RPMI8226 (cell line): ENCODE data around the gene MS4A18.

ENCODE experiments used
- DNase-seq: peaks from one replicate; pipeline ENCODE4 v3.0.0-alpha.2; 2015

The MS4A18 gene

GRCh38 chr11:60768202-60768601, 43.7 kb downstream of the MS4A18 start:
- DNase-seq: no peak

GRCh38 chr11:60769273-60769672, 44.8 kb downstream of the MS4A18 start:
- no peak for DNase-seq

- DNase-seq: no peak
Measured at GRCh38 chr11:60769811-60770210, 45.3 kb downstream of the MS4A18 start.

- DNase-seq: no peak
Measured at GRCh38 chr11:60771146-60771545, 46.6 kb downstream of the MS4A18 start.

GRCh38 chr11:60771879-60772525, 47.5 kb downstream of the MS4A18 start:
- DNase-seq: no peak

- DNase-seq: no peak
Measured at GRCh38 chr11:60772666-60773065, 48.1 kb downstream of the MS4A18 start.

- no peak for DNase-seq
Measured at GRCh38 chr11:60774726-60775125, 50.2 kb downstream of the MS4A18 start.

GRCh38 chr11:60775420-60775961, 51.0 kb downstream of the MS4A18 start:
- peak; percentile 92 for DNase-seq

- DNase-seq: no peak
Measured at GRCh38 chr11:60776167-60776566, 51.6 kb downstream of the MS4A18 start.

- no peak for DNase-seq
Measured at GRCh38 chr11:60777106-60777505, 52.6 kb downstream of the MS4A18 start.

GRCh38 chr11:60777572-60777971, 53.1 kb downstream of the MS4A18 start:
- DNase-seq: no peak

- no peak for DNase-seq
Measured at GRCh38 chr11:60780065-60780464, 55.5 kb downstream of the MS4A18 start.

- DNase-seq: no peak
Measured at GRCh38 chr11:60780774-60781173, 56.3 kb downstream of the MS4A18 start.

- DNase-seq: no peak
Measured at GRCh38 chr11:60781286-60781980, 56.9 kb downstream of the MS4A18 start.

GRCh38 chr11:60781981-60782316, 57.4 kb downstream of the MS4A18 start:
- DNase-seq: no peak

- DNase-seq: no peak
Measured at GRCh38 chr11:60782393-60783140, 58.0 kb downstream of the MS4A18 start.

- no peak for DNase-seq
Measured at GRCh38 chr11:60783141-60783484, 58.6 kb downstream of the MS4A18 start.

- no peak for DNase-seq
Measured at GRCh38 chr11:60783911-60784310, 59.4 kb downstream of the MS4A18 start.

GRCh38 chr11:60785136-60785535, 60.6 kb downstream of the MS4A18 start, which contains the start of gene MS4A10:
Gene MS4A10 (plus strand): TSS chr11:60785333. CDS start chr11:60790336, 5,003 bp downstream.
- DNase-seq: no peak

GRCh38 chr11:60785806-60786361, 61.4 kb downstream of the MS4A18 start:
- DNase-seq: no peak

GRCh38 chr11:60786811-60787567, 62.5 kb downstream of the MS4A18 start:
- no peak for DNase-seq

- DNase-seq: peak; percentile 55
Measured at GRCh38 chr11:60788401-60789125, 64.0 kb downstream of the MS4A18 start.
